SK-N-SH treated with all-trans-retinoic acid at 6 μM for 48 hours (cell line): ENCODE data around the gene MSH5.

Experiments
- ATAC-seq: fragments of 200-7000 bp; cut with Tn5 transposase; 3 replicates; pipeline ENCODE4 v1.9.1; 2020; ENCODE audit warnings: mild to moderate bottlenecking, moderate library complexity
- ARNTL ChIP-seq: fragments of 450-650 bp; formaldehyde crosslinking; IDR thresholded peaks from 2 replicates; pipeline ENCODE4 v1.5.0; 2020; ENCODE audit warnings: low read depth, mild to moderate bottlenecking, moderate library complexity, borderline replicate concordance
- BACH2 ChIP-seq: fragments of 250-450 bp; sonication (Bioruptor Pico); IDR thresholded peaks from 2 replicates; pipeline ENCODE4 v1.9.0; 2021; ENCODE audit warnings: mild to moderate bottlenecking, borderline replicate concordance
- CSDC2 ChIP-seq: fragments of 250-450 bp; sonication (Bioruptor Pico); IDR thresholded peaks from 2 replicates; pipeline ENCODE4 v1.5.0; 2020; ENCODE audit warnings: mild to moderate bottlenecking, moderate library complexity
- ESRRG ChIP-seq: fragments of 250-450 bp; sonication (Bioruptor Pico); IDR thresholded peaks from 2 replicates; pipeline ENCODE4 v1.6.1; 2021; ENCODE audit warnings: mild to moderate bottlenecking
- OSR1 ChIP-seq: fragments of 250-450 bp; sonication (Bioruptor Pico); IDR thresholded peaks from 2 replicates; pipeline ENCODE4 v1.8.0; 2022; ENCODE audit warnings: moderate library complexity, mild to moderate bottlenecking, inconsistent platforms
- PPARA ChIP-seq: fragments of 250-450 bp; sonication (Bioruptor Pico); IDR thresholded peaks from 2 replicates; pipeline ENCODE4 v1.5.0; 2020; ENCODE audit warnings: mild to moderate bottlenecking, borderline replicate concordance
- SNAI2 ChIP-seq: fragments of 250-450 bp; sonication (Bioruptor Pico); IDR thresholded peaks from 2 replicates; pipeline ENCODE4 v1.5.0; 2020; ENCODE audit warnings: mild to moderate bottlenecking, moderate library complexity
- ZC3H10 ChIP-seq: fragments of 250-450 bp; sonication (Bioruptor Pico); IDR thresholded peaks from 2 replicates; pipeline ENCODE4 v1.5.1; 2021; ENCODE audit warnings: mild to moderate bottlenecking, moderate library complexity
- ZFP30 ChIP-seq: fragments of 450-650 bp; formaldehyde crosslinking; IDR thresholded peaks from 2 replicates; pipeline ENCODE4 v1.5.0; 2022; ENCODE audit warnings: mild to moderate bottlenecking, moderate library complexity
- ZNF565 ChIP-seq: fragments of 450-650 bp; formaldehyde crosslinking; conservative IDR thresholded peaks from 2 replicates; pipeline ENCODE4 v1.5.0; 2020; ENCODE audit warnings: low read depth, mild to moderate bottlenecking, moderate library complexity
- ZNF70 ChIP-seq: fragments of 450-650 bp; formaldehyde crosslinking; IDR thresholded peaks from 2 replicates; pipeline ENCODE4 v1.5.0; 2020; ENCODE audit warnings: mild to moderate bottlenecking, moderate library complexity
- ZNF8 ChIP-seq: fragments of 450-650 bp; formaldehyde crosslinking; IDR thresholded peaks from 2 replicates; pipeline ENCODE4 v1.5.0; 2020; ENCODE audit warnings: mild to moderate bottlenecking, moderate library complexity
- TF ChIP-seq, protein P1 (sequence below): fragments of 250-450 bp; sonication (Bioruptor Pico); IDR thresholded peaks from 2 replicates; pipeline ENCODE4 v1.8.0; 2020; ENCODE audit warnings: mild to moderate bottlenecking, moderate library complexity, borderline replicate concordance
- TF ChIP-seq, protein P2 (sequence below): fragments of 250-450 bp; sonication (Bioruptor Pico); IDR thresholded peaks from 2 replicates; pipeline ENCODE4 v1.5.1; 2021; ENCODE audit warnings: mild to moderate bottlenecking, moderate library complexity
- TF ChIP-seq, protein P3 (sequence below): fragments of 250-450 bp; sonication (Bioruptor Pico); IDR thresholded peaks from 2 replicates; pipeline ENCODE4 v1.5.1; 2020; ENCODE audit warnings: low read depth, mild to moderate bottlenecking, moderate library complexity
- TF ChIP-seq, protein P4 (sequence below): fragments of 250-450 bp; sonication (Bioruptor Pico); IDR thresholded peaks from 2 replicates; pipeline ENCODE4 v1.5.0; 2020; ENCODE audit warnings: mild to moderate bottlenecking, moderate library complexity
- TF ChIP-seq, protein P5 (sequence below): fragments of 250-450 bp; sonication (Bioruptor Pico); IDR thresholded peaks from 2 replicates; pipeline ENCODE4 v1.8.0; 2021; ENCODE audit warnings: low read depth, mild to moderate bottlenecking, moderate library complexity, borderline replicate concordance

MSH5 gene

GRCh38 chr6:31725502-31726350 is 14.1 kb upstream of the MSH5 start:
- no peak for TF ChIP-seq ARNTL (CRISPR knock-in tag)
- no peak for TF ChIP-seq ZNF70
- TF ChIP-seq OSR1 = no peak
- TF ChIP-seq PPARA (CRISPR knock-in tag) = no peak
- TF ChIP-seq, protein P1, sequence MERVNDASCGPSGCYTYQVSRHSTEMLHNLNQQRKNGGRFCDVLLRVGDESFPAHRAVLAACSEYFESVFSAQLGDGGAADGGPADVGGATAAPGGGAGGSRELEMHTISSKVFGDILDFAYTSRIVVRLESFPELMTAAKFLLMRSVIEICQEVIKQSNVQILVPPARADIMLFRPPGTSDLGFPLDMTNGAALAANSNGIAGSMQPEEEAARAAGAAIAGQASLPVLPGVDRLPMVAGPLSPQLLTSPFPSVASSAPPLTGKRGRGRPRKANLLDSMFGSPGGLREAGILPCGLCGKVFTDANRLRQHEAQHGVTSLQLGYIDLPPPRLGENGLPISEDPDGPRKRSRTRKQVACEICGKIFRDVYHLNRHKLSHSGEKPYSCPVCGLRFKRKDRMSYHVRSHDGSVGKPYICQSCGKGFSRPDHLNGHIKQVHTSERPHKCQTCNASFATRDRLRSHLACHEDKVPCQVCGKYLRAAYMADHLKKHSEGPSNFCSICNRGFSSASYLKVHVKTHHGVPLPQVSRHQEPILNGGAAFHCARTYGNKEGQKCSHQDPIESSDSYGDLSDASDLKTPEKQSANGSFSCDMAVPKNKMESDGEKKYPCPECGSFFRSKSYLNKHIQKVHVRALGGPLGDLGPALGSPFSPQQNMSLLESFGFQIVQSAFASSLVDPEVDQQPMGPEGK (CRISPR knock-in tag) = no peak
- TF ChIP-seq ZFP30 (CRISPR knock-in tag) = no peak
- no peak for TF ChIP-seq ZNF8 (CRISPR knock-in tag)
- no peak for TF ChIP-seq BACH2 (CRISPR knock-in tag)
- TF ChIP-seq, protein P2, sequence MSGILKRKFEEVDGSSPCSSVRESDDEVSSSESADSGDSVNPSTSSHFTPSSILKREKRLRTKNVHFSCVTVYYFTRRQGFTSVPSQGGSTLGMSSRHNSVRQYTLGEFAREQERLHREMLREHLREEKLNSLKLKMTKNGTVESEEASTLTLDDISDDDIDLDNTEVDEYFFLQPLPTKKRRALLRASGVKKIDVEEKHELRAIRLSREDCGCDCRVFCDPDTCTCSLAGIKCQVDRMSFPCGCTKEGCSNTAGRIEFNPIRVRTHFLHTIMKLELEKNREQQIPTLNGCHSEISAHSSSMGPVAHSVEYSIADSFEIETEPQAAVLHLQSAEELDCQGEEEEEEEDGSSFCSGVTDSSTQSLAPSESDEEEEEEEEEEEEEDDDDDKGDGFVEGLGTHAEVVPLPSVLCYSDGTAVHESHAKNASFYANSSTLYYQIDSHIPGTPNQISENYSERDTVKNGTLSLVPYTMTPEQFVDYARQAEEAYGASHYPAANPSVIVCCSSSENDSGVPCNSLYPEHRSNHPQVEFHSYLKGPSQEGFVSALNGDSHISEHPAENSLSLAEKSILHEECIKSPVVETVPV (CRISPR knock-in tag) = no peak
- ATAC-seq = no peak

GRCh38 chr6:31727034-31727716 is 12.6 kb upstream of the MSH5 start:
- no peak for TF ChIP-seq SNAI2 (CRISPR knock-in tag)
- TF ChIP-seq, protein P2 (CRISPR knock-in tag) = no peak
- TF ChIP-seq, protein P3, sequence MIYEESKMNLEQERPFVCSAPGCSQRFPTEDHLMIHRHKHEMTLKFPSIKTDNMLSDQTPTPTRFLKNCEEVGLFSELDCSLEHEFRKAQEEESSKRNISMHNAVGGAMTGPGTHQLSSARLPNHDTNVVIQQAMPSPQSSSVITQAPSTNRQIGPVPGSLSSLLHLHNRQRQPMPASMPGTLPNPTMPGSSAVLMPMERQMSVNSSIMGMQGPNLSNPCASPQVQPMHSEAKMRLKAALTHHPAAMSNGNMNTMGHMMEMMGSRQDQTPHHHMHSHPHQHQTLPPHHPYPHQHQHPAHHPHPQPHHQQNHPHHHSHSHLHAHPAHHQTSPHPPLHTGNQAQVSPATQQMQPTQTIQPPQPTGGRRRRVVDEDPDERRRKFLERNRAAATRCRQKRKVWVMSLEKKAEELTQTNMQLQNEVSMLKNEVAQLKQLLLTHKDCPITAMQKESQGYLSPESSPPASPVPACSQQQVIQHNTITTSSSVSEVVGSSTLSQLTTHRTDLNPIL (CRISPR knock-in tag) = no peak
- TF ChIP-seq ZFP30 (CRISPR knock-in tag) = no peak
- TF ChIP-seq ESRRG (CRISPR knock-in tag) = no peak
- no peak for TF ChIP-seq ZNF8 (CRISPR knock-in tag)
- TF ChIP-seq, protein P4, sequence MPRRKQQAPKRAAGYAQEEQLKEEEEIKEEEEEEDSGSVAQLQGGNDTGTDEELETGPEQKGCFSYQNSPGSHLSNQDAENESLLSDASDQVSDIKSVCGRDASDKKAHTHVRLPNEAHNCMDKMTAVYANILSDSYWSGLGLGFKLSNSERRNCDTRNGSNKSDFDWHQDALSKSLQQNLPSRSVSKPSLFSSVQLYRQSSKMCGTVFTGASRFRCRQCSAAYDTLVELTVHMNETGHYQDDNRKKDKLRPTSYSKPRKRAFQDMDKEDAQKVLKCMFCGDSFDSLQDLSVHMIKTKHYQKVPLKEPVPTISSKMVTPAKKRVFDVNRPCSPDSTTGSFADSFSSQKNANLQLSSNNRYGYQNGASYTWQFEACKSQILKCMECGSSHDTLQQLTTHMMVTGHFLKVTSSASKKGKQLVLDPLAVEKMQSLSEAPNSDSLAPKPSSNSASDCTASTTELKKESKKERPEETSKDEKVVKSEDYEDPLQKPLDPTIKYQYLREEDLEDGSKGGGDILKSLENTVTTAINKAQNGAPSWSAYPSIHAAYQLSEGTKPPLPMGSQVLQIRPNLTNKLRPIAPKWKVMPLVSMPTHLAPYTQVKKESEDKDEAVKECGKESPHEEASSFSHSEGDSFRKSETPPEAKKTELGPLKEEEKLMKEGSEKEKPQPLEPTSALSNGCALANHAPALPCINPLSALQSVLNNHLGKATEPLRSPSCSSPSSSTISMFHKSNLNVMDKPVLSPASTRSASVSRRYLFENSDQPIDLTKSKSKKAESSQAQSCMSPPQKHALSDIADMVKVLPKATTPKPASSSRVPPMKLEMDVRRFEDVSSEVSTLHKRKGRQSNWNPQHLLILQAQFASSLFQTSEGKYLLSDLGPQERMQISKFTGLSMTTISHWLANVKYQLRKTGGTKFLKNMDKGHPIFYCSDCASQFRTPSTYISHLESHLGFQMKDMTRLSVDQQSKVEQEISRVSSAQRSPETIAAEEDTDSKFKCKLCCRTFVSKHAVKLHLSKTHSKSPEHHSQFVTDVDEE (CRISPR knock-in tag) = no peak
- TF ChIP-seq ZNF565 (CRISPR knock-in tag) = no peak
- no peak for TF ChIP-seq ZC3H10 (CRISPR knock-in tag)
- no peak for TF ChIP-seq ZNF70
- TF ChIP-seq, protein P5, sequence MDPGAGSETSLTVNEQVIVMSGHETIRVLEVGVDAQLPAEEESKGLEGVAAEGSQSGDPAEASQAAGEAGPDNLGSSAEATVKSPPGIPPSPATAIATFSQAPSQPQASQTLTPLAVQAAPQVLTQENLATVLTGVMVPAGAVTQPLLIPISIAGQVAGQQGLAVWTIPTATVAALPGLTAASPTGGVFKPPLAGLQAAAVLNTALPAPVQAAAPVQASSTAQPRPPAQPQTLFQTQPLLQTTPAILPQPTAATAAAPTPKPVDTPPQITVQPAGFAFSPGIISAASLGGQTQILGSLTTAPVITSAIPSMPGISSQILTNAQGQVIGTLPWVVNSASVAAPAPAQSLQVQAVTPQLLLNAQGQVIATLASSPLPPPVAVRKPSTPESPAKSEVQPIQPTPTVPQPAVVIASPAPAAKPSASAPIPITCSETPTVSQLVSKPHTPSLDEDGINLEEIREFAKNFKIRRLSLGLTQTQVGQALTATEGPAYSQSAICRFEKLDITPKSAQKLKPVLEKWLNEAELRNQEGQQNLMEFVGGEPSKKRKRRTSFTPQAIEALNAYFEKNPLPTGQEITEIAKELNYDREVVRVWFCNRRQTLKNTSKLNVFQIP = no peak
- TF ChIP-seq, protein P1 (CRISPR knock-in tag) = no peak
- TF ChIP-seq CSDC2 (CRISPR knock-in tag) = no peak
- TF ChIP-seq ARNTL (CRISPR knock-in tag) = no peak
- no peak for TF ChIP-seq BACH2 (CRISPR knock-in tag)
- TF ChIP-seq, all 23 proteins: peak for 0
- ATAC-seq = no peak
